Activated CD4-positive, alpha-beta T cell treated with anti-CD3 and anti-CD28 coated beads, Interleukin-2, amount 10 ng/mL, durations not matched to agents 24 days and 14 days (primary cell): ENCODE measurements around the gene SH3RF1. TPM values are rescaled to one million over a fixed set of nuclear protein-coding genes. Genes with fewer than 3 reads are reported as not detected.
"Not testable (repeated sequence)": the region's sequence is repeated elsewhere in the genome, so short reads cannot be mapped to it uniquely, and the experiment has no call there.

Experiments used
- DNase-seq: peaks from one replicate; pipeline ENCODE4 v3.0.0; 2022
- H3K27ac Mint-ChIP-seq: one replicate; pipeline ENCODE4 v1.8.0; 2022; ENCODE audit warnings: mild to moderate bottlenecking, mixed read lengths
- H3K27me3 Mint-ChIP-seq: one replicate; pipeline ENCODE4 v1.8.0; 2022; ENCODE audit warnings: mixed read lengths
- H3K36me3 Mint-ChIP-seq: one replicate; pipeline ENCODE4 v1.8.0; 2022; ENCODE audit warnings: low read depth, mild to moderate bottlenecking, mixed read lengths
- H3K4me1 Mint-ChIP-seq: one replicate; pipeline ENCODE4 v1.8.0; 2021; ENCODE audit warnings: mixed read lengths
- H3K4me3 Mint-ChIP-seq: one replicate; pipeline ENCODE4 v1.8.0; 2022; ENCODE audit warnings: mild to moderate bottlenecking, moderate library complexity, mixed read lengths
- H3K9me3 Mint-ChIP-seq: one replicate; pipeline ENCODE4 v1.8.0; 2021; ENCODE audit warnings: mixed read lengths
- intact Hi-C: fragments of 100-400 bp; cut with micrococcal nuclease; formaldehyde crosslinking; loops from one replicate; pipeline ENCODE4 v1.15.1; 2023
- total RNA-seq: library from RNA; stranded (reverse); gene quantifications from 2 replicates; pipeline ENCODE4 v1.2.3, GENCODE V29; 2022

SH3RF1 gene
- total RNA-seq, 1 donor from 2014 or later, result 0.68 TPM

GRCh38 chr4:169179609-169180521 is 90.9 kb downstream of the SH3RF1 start:
- H3K9me3 Mint-ChIP-seq, result no peaks in the 10 kb centered on the region
- no peak for DNase-seq
- H3K4me3 Mint-ChIP-seq, result no peak overlapping the region
- intact Hi-C loops, result no loop called here
- peaks cover 2% of the 10 kb centered on the region for H3K27me3 Mint-ChIP-seq
- no peak overlapping the region for H3K27ac Mint-ChIP-seq
- H3K4me1 Mint-ChIP-seq, result no peaks in the 10 kb centered on the region
- H3K36me3 Mint-ChIP-seq, result no peaks in the 10 kb centered on the region

- H3K9me3 Mint-ChIP-seq, H3K27ac Mint-ChIP-seq, H3K36me3 Mint-ChIP-seq, H3K4me3 Mint-ChIP-seq, intact Hi-C loops, H3K27me3 Mint-ChIP-seq, H3K4me1 Mint-ChIP-seq, DNase-seq: not testable (repeated sequence)
Measured at GRCh38 chr4:169178092-169178491, 92.7 kb downstream of the SH3RF1 start.

- intact Hi-C loops, result no loop called here
- H3K27ac Mint-ChIP-seq, result no peak overlapping the region
- H3K9me3 Mint-ChIP-seq, result no peaks in the 10 kb centered on the region
- no peaks in the 10 kb centered on the region for H3K36me3 Mint-ChIP-seq
- peaks cover 4% of the 10 kb centered on the region for H3K27me3 Mint-ChIP-seq
- no peak overlapping the region for H3K4me3 Mint-ChIP-seq
- no peak for DNase-seq
- no peaks in the 10 kb centered on the region for H3K4me1 Mint-ChIP-seq
Measured at GRCh38 chr4:169175476-169175875, 95.3 kb downstream of the SH3RF1 start.

GRCh38 chr4:169175035-169175434 is 95.7 kb downstream of the SH3RF1 start:
- no peak overlapping the region for H3K4me3 Mint-ChIP-seq
- intact Hi-C loops, result no loop called here
- peaks cover 4% of the 10 kb centered on the region for H3K27me3 Mint-ChIP-seq
- DNase-seq, result no peak
- H3K4me1 Mint-ChIP-seq, result no peaks in the 10 kb centered on the region
- H3K36me3 Mint-ChIP-seq, result no peaks in the 10 kb centered on the region
- no peaks in the 10 kb centered on the region for H3K9me3 Mint-ChIP-seq
- H3K27ac Mint-ChIP-seq, result no peak overlapping the region

DNA sequence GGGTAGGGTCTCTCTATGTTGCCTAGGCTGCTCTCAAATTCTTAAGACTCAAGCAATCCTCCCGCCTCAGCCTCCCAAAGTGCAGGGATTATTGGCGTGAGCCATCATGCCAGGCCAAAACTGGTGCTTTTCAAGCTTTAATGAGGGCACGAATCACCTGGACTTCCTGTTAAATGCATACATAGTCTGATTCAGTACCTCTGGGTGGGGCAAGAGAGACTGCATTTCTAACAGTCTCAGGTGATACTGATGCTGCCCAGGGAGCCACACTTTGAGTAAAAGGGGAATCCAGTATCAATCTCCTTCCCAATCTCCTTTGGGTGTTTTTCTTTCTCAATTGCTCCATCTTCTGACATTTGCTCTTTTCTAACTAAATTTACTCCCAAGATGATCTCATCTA is 96.5 kb downstream of the SH3RF1 start:
- intact Hi-C loops, result no loop called here
- Mint-ChIP-seq H3K36me3 (no peaks in the 10 kb centered on the region), H3K27ac (no peak overlapping the region), H3K27me3 (peaks cover 4% of the 10 kb centered on the region), H3K4me3 (no peak overlapping the region), H3K4me1 (no peaks in the 10 kb centered on the region), H3K9me3 (no peaks in the 10 kb centered on the region)
- no peak for DNase-seq

DNA sequence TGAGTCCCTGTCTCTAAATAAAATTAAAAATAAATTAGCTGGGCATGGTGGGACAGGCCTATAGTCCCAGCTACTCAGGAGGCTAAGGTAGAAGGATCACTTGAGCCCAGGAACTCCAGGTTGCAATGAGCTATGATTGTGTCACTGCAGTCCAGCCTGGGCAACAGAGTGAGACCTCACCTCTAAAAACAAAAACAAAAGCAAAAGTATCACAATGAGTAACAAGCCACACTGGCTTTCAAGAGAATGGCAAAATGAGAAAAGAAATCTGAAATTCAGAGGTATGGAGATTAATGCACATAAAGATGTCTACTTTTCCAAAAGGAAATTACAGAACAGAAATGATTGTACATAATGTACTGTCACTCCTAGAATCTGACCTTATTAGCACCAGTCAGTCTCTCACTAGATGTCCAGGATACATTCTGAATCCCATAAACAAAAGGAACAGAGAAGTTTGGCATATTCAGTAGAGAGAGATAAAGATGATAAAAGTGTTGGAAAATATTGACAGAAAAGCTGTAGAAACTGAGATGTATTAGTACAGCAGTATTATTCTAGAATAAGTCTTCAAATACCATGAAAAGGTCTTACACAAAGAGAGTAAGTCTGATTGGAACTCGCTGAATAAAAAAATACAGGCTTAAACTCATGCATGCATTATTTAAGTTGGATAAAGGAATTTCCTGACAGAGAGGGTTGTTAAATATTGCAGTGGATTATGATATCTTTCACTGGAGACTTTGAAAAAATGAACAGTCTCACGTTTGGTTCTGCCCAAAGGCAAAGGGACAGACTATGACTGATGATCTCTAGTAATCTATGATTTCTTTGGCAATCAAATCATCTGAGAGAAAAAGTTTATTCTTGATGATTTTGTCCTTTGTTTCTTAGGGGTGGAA is 102.5 kb downstream of the SH3RF1 start:
- H3K27me3 Mint-ChIP-seq, result peaks cover 6% of the 10 kb centered on the region
- H3K27ac Mint-ChIP-seq, result no peak overlapping the region
- no peak overlapping the region for H3K4me3 Mint-ChIP-seq
- H3K4me1 Mint-ChIP-seq, result no peaks in the 10 kb centered on the region
- no peaks in the 10 kb centered on the region for H3K36me3 Mint-ChIP-seq
- H3K9me3 Mint-ChIP-seq, result no peaks in the 10 kb centered on the region
- DNase-seq, result no peak
- intact Hi-C loops, result no loop called here

DNA sequence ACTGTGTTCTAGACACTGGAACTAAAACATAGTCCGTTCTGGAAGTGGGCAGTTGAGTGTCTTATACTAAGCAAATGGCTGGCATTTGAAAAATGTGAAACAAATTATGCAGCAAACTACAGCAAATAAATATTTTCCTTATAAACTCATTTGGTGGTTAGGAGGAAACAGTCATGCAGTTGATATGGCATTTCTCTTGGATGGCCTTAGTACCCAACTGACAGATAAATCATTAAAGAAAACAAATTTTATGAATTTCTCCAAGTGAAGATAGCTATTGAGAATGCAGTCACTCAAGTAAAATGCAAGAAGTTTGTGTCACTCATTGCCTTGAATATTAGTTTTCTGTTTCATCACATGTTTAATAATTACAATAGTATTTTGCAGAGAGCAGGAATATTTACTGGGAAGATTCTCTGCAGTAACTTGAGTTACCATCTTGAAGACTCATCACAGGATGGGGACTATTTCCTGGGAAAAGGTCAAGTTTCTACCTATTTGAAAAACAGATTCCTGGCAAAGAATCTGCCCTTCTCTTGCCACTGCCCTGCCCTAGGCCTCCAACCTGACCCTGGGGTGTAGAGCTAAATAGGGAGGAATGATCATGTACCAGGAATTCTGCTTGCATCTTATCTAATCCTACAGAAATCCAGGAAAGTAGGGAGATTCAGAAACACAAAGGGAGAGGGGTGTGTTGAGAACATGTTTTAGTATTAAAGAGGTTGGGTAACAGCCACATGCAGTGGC is 105.9 kb downstream of the SH3RF1 start:
- intact Hi-C loops, result no loop called here
- no peak for DNase-seq
- Mint-ChIP-seq H3K27ac (no peak overlapping the region), H3K27me3 (peaks cover 2% of the 10 kb centered on the region), H3K4me3 (no peak overlapping the region), H3K36me3 (no peaks in the 10 kb centered on the region), H3K4me1 (no peaks in the 10 kb centered on the region), H3K9me3 (no peaks in the 10 kb centered on the region)

DNA sequence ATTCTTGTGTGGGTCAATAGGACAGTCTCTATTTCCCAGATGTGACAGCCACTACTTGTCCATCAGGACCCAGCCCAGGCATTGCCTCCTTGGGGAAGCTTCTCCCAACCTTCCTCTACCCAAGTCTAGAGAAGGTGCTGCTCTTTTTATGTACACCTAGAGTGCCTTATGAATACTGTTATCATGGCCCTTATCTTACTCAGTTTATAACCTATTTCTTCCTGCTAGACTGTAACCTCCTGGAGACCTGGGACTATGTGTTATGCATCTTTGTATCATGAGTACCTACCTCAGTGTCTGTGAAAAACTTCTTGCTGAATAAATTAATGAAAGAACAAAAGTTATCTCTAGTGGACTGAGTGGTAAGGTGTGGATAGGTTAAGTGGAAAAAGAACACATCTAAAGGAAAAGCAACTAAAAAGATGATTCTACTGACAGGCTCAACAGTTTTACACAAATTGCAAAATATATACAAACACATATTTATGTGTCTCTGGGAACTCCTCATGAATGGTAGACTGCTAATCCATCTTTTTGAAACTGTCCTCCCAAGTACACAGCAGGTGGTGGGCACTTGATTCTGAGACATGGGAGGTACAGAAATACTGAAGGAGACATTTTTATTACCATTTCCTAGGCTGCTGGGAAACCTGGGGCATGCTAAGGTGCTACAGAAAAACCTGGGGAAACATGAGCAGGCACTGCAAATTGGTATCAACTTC is 106.6 kb downstream of the SH3RF1 start:
- H3K9me3 Mint-ChIP-seq, result no peaks in the 10 kb centered on the region
- no peaks in the 10 kb centered on the region for H3K4me1 Mint-ChIP-seq
- peaks cover 2% of the 10 kb centered on the region for H3K27me3 Mint-ChIP-seq

GRCh38 chr4:169163495-169163894 is 107.3 kb downstream of the SH3RF1 start:
- Mint-ChIP-seq H3K36me3 (no peaks in the 10 kb centered on the region), H3K27me3 (peaks cover 2% of the 10 kb centered on the region), H3K4me1 (no peaks in the 10 kb centered on the region), H3K27ac (no peak overlapping the region), H3K9me3 (no peaks in the 10 kb centered on the region), H3K4me3 (no peak overlapping the region)
- intact Hi-C loops, result no loop called here
- no peak for DNase-seq

More for the DNA sequence above, 106.6 kb downstream of the SH3RF1 start:
- intact Hi-C loops, result no loop called here
- DNase-seq, result no peak
- Mint-ChIP-seq H3K27ac (no peak overlapping the region), H3K36me3 (no peaks in the 10 kb centered on the region), H3K4me3 (no peak overlapping the region)

DNA sequence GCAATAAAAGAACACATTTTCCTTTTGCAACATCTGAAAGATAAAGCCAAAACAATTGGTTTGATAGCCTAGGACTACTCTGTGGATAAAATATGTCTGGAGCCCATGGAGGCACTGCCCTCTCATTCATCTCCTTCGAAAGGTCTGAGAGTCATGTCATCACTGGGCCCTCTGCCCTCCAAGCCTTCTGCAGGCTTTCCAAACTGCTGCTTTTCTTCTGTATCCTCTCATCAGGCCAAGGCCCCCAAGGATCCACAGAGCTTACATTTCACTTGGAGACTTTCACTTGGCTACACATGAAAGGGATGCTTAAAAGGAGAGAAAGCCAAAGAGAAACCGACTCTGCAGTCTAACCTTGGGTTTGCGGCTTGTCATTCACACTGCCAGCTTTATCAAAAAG is 109.9 kb downstream of the SH3RF1 start:
- H3K9me3 Mint-ChIP-seq, result no peaks in the 10 kb centered on the region
- no peaks in the 10 kb centered on the region for H3K36me3 Mint-ChIP-seq
- no peaks in the 10 kb centered on the region for H3K4me1 Mint-ChIP-seq
- H3K4me3 Mint-ChIP-seq, result no peak overlapping the region
- no peak overlapping the region for H3K27ac Mint-ChIP-seq
- H3K27me3 Mint-ChIP-seq, result peaks cover 2% of the 10 kb centered on the region
- no peak for DNase-seq
- intact Hi-C loops, result no loop called here

- intact Hi-C loops, result no loop called here
- DNase-seq, result no peak
- H3K4me1 Mint-ChIP-seq, result no peaks in the 10 kb centered on the region
- H3K9me3 Mint-ChIP-seq, result no peaks in the 10 kb centered on the region
- no peaks in the 10 kb centered on the region for H3K36me3 Mint-ChIP-seq
- no peak overlapping the region for H3K27ac Mint-ChIP-seq
- H3K27me3 Mint-ChIP-seq, result peaks cover 2% of the 10 kb centered on the region
- H3K4me3 Mint-ChIP-seq, result no peak overlapping the region
Measured at GRCh38 chr4:169159624-169160171, 111.1 kb downstream of the SH3RF1 start.

GRCh38 chr4:169158861-169159260 is 111.9 kb downstream of the SH3RF1 start:
- Mint-ChIP-seq H3K4me3 (no peak overlapping the region), H3K36me3 (no peaks in the 10 kb centered on the region), H3K4me1 (no peaks in the 10 kb centered on the region), H3K27ac (no peak overlapping the region), H3K27me3 (peaks cover 2% of the 10 kb centered on the region), H3K9me3 (no peaks in the 10 kb centered on the region)
- DNase-seq, result no peak
- intact Hi-C loops, result no loop called here

DNA sequence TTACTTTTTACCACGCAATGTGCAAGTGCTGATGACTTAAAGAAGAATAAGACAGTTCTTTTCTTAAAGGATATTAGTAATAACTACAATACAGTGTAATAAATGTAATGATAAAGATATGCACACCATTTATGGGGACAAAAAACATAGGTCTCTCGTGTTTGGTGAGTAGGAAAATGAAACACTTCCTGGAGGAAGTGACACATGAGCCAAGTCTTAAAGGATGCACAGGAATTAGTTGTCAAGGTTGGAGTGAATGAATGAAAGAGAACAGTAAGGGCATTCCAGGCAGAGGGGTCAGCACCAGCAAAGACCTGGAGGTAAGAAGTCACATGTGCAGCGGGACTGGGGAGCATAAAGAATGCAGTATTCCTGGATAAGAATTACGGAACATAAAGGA is 112.7 kb downstream of the SH3RF1 start:
- H3K36me3 Mint-ChIP-seq, result no peaks in the 10 kb centered on the region
- intact Hi-C loops, result no loop called here
- no peaks in the 10 kb centered on the region for H3K9me3 Mint-ChIP-seq
- DNase-seq, result no peak
- no peak overlapping the region for H3K27ac Mint-ChIP-seq
- H3K27me3 Mint-ChIP-seq, result no peaks in the 10 kb centered on the region
- no peaks in the 10 kb centered on the region for H3K4me1 Mint-ChIP-seq
- H3K4me3 Mint-ChIP-seq, result no peak overlapping the region
